Sigmoid colon (tissue), 4 donors: ENCODE measurements around the gene KDM1A.

Source experiments
- CTCF ChIP-seq, 4 experiments: fragments of 450-650 bp in 3 of 4; fragments of 200-600 bp in 1 of 4; IDR thresholded peaks; one replicate each; pipeline ENCODE4 v1.5.1; 2016 to 2019; ENCODE audit warnings: antibody characterized with exemption in 4 of 4, mild to moderate bottlenecking in 3 of 4, moderate library complexity in 2 of 4
- POLR2AphosphoS5 ChIP-seq, 4 donors: sonication (generic); formaldehyde crosslinking; IDR thresholded peaks; one replicate each; pipeline ENCODE4 v1.6.1; 2017; ENCODE audit warnings: antibody characterized with exemption in 4 of 4

- TF ChIP-seq CTCF (IDR thresholded peaks at IDR 0.05) (no peak), POLR2AphosphoS5 (IDR thresholded peaks at IDR 0.05) (no peak)
Measured at GRCh38 chr1:23099171-23099536, 79.9 kb downstream of the KDM1A start.
